Liver (tissue), 9 donors: ENCODE results near the gene DLK1. TPM values are rescaled to one million over a fixed set of nuclear protein-coding genes. Genes with fewer than 3 reads are reported as not detected.

Experiments used
- DNase-seq: peaks from one replicate; pipeline ENCODE4 v3.0.0-alpha.2; 2017; ENCODE audit warnings: low spot score
- H3K27ac ChIP-seq, 2 donors: one replicate each; pipeline ENCODE4 v1.7.0; 2013; ENCODE audit warnings: inconsistent platforms in 2 of 2, low read length in 2 of 2, control low read depth in 1 of 2, low read depth in 1 of 2, mild to moderate bottlenecking in 1 of 2
- H3K27me3 ChIP-seq, 4 donors: one replicate each; pipeline versions ENCODE4 v1.6.1 to v1.7.0; 2013; ENCODE audit warnings: low read length in 3 of 4, inconsistent platforms in 1 of 4, mild to moderate bottlenecking in 1 of 4, moderate library complexity in 1 of 4; ENCODE audit not compliant: control insufficient read depth in 4 of 4, insufficient read depth in 4 of 4
- H3K36me3 ChIP-seq, 4 donors: one replicate each; pipeline versions ENCODE4 v1.6.1 to v1.7.0; 2013; ENCODE audit warnings: low read length in 3 of 4, mild to moderate bottlenecking in 3 of 4, low read depth in 1 of 4, moderate library complexity in 1 of 4; ENCODE audit not compliant: control insufficient read depth in 4 of 4, insufficient read depth in 3 of 4
- H3K4me1 ChIP-seq, 4 donors: one replicate each; pipeline versions ENCODE4 v1.6.1 to v1.7.0; 2013; ENCODE audit warnings: low read length in 3 of 4, mild to moderate bottlenecking in 3 of 4, moderate library complexity in 1 of 4; ENCODE audit not compliant: control insufficient read depth in 4 of 4, insufficient read depth in 4 of 4
- H3K4me3 ChIP-seq, 3 donors: one replicate each; pipeline versions ENCODE4 v1.6.1 to v1.7.0; 2013; ENCODE audit warnings: low read length in 3 of 3, control low read depth in 1 of 3, low read depth in 1 of 3, mild to moderate bottlenecking in 1 of 3
- H3K9ac ChIP-seq, 2 donors: one replicate each; pipeline ENCODE4 v1.7.0; 2013; ENCODE audit warnings: low read length in 2 of 2, mild to moderate bottlenecking in 2 of 2, moderate library complexity in 2 of 2, control low read depth in 1 of 2, low read depth in 1 of 2
- H3K9me3 ChIP-seq, 4 donors: one replicate each; pipeline versions ENCODE4 v1.6.1 to v1.7.0; 2013; ENCODE audit warnings: low read length in 3 of 4; ENCODE audit not compliant: control insufficient read depth in 4 of 4
- FOXA1 ChIP-seq: IDR thresholded peaks from 2 replicates; pipeline ENCODE4 v1.6.1; 2016; ENCODE audit warnings: antibody characterized with exemption
- GABPA ChIP-seq, 2 donors: IDR thresholded peaks in 1 of 2; conservative IDR thresholded peaks in 1 of 2; 2 replicates each; pipeline ENCODE4 v1.6.1; 2016; ENCODE audit warnings: antibody characterized with exemption in 2 of 2, mild to moderate bottlenecking in 1 of 2, moderate library complexity in 1 of 2
- HNF4A ChIP-seq, 2 donors: conservative IDR thresholded peaks; 2 replicates each; pipeline ENCODE4 v1.6.1; 2016; ENCODE audit warnings: antibody characterized with exemption in 2 of 2, mild to moderate bottlenecking in 2 of 2
- HNF4G ChIP-seq: IDR thresholded peaks from 2 replicates; pipeline ENCODE4 v1.6.1; 2016; ENCODE audit warnings: antibody characterized with exemption
- JUND ChIP-seq, 2 donors: IDR thresholded peaks; 2 replicates each; pipeline ENCODE4 v1.6.1; 2016; ENCODE audit warnings: antibody characterized with exemption in 2 of 2
- NR2F2 ChIP-seq: IDR thresholded peaks from 2 replicates; pipeline ENCODE4 v1.6.1; 2016; ENCODE audit warnings: antibody characterized with exemption
- RAD21 ChIP-seq, 2 donors: IDR thresholded peaks; 2 replicates each; pipeline ENCODE4 v1.6.1; 2016; ENCODE audit warnings: antibody characterized with exemption in 2 of 2, mild to moderate bottlenecking in 2 of 2
- YY1 ChIP-seq: IDR thresholded peaks from 2 replicates; pipeline ENCODE4 v1.6.1; 2016; ENCODE audit warnings: antibody characterized with exemption, mild to moderate bottlenecking
- WGBS: extraction: QIAGEN DNeasy Blood & Tissue Kit; methylation state at CpG from one replicate; pipeline ENCODE4 v1.1.7; 2013; 5-methylcytosine and 5-hydroxymethylcytosine counted together
- polyA plus RNA-seq, 2 donors: library from polyadenylated mRNA; stranded (reverse) in 1 of 2; unstranded in 1 of 2; fragments of 200-250 nt in 1 of 2; fragments of >200 nt in 1 of 2; fragmentation: Nextera tagmentation in 1 of 2; extraction: Ambion mirVana in 1 of 2; gene quantifications; one replicate each; pipeline versions ENCODE4 v1.2.1 to v1.2.3, GENCODE V29; 2013 to 2015
- total RNA-seq, 2 donors: library from RNA; depleted of rRNA; stranded (reverse); fragments of >200 nt; gene quantifications; one replicate each; pipeline ENCODE4 v1.2.3, GENCODE V29; 2014
- TF ChIP-seq, protein P1 (sequence below): IDR thresholded peaks from 2 replicates; pipeline ENCODE4 v1.6.1; 2016; ENCODE audit warnings: antibody characterized with exemption
- TF ChIP-seq, protein P2 (sequence below): IDR thresholded peaks from 2 replicates; pipeline ENCODE4 v1.6.1; 2016; ENCODE audit warnings: antibody characterized with exemption, mild to moderate bottlenecking
- TF ChIP-seq, protein P3 (sequence below): fragments of 150-350 bp; IDR thresholded peaks from 2 replicates; pipeline ENCODE4 v1.5.1; 2017; ENCODE audit warnings: improper control_type of control experiment, low read depth, low read length; ENCODE audit not compliant: missing input control
- TF ChIP-seq, protein P4 (sequence below): IDR thresholded peaks from 2 replicates; pipeline ENCODE4 v1.6.1; 2016; ENCODE audit warnings: antibody characterized with exemption
- donor health status: healthy.
- donor health status: healthy.
- donor health status: healthy.
- donor health status: healthy.
- donor health status: healthy.

Gene DLK1
- total and polyA plus RNA-seq, 4 donors, result 0.42 to 331 (median 1.8) TPM; not detected in 1

DNA sequence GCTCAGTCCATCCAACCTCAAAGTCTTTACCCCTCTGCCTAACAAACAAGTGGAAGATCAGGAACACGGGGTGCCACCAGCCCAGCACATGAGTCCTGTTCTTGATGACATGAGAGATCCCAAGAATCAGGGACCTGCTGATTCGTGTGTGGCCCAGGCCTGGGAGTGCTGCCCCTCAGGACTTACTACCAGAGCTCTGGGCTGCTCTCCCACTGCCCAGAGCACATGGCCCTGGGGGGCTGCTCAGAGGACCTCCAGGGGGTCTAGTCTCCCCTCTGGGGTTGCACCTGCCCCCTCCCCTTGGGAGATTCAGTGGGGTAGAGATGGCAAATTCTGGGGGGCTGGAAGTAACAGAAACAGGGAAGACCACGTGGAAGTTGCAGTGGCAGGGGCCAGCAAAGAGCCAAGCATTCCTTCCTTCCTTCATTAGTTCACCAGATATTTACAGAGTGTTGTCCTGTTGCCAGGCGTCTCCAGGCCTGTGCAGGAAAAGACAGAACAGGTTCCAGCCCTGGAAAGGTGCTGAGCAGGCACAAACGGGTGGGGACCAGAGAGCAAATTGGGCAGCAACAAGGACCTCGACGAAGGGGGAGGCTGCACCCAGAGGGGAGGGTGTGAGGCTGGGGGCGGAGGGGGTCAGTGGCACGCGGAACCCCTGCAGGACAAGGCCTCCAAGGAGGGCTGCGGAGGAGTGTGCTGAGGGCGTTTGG, 54.1 kb downstream of the DLK1 start:
- Histone ChIP-seq H3K27me3 (peaks cover 0 to 2% (median 0%) of the 10 kb centered on the region in 4 donors), H3K27ac (no peak overlapping the region), H3K36me3 (no peaks in the 10 kb centered on the region), H3K4me1 (no peaks in the 10 kb centered on the region), H3K9ac (no peak overlapping the region), H3K4me3 (no peak overlapping the region), H3K9me3 (no peaks in the 10 kb centered on the region)
- 81% methylated on average over 12 of the region's 12 CpGs for WGBS
- peak; percentile 31 for DNase-seq
- no peak for TF ChIP-seq GABPA (IDR thresholded peaks at IDR 0.05 in 1 of 2, conservative IDR thresholded peaks at IDR 0.05 in 1 of 2)

DNA sequence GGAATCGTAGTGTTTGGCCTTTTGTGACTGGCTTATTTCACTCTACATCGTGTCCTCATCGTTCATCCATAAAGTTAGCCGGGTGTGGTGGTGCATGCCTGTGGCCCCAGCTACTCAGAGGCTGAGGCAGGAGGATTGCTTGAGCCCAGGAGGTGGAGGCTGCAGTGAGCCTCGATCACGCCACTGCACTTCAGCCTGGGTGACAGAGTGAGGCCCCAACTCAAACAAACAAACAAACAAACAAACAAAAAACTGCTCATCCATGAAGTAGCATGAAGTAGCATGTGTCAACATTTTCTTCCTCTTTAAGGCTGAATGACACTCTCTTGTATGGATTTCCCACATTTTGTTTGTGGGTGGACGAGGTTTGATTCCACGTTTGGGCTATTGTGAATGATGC, 55.3 kb downstream of the DLK1 start:
- Histone ChIP-seq H3K9me3 (no peaks in the 10 kb centered on the region), H3K4me3 (no peak overlapping the region), H3K27ac (no peak overlapping the region), H3K4me1 (no peaks in the 10 kb centered on the region), H3K36me3 (no peaks in the 10 kb centered on the region), H3K9ac (no peak overlapping the region), H3K27me3 (peaks cover 0 to 2% (median 0%) of the 10 kb centered on the region in 4 donors)
- WGBS, result 93% methylated on average over 8 of the region's 8 CpGs
- no peak for DNase-seq
- TF ChIP-seq YY1 (no peak), JUND (IDR thresholded peaks at IDR 0.05) (no peak)

DNA sequence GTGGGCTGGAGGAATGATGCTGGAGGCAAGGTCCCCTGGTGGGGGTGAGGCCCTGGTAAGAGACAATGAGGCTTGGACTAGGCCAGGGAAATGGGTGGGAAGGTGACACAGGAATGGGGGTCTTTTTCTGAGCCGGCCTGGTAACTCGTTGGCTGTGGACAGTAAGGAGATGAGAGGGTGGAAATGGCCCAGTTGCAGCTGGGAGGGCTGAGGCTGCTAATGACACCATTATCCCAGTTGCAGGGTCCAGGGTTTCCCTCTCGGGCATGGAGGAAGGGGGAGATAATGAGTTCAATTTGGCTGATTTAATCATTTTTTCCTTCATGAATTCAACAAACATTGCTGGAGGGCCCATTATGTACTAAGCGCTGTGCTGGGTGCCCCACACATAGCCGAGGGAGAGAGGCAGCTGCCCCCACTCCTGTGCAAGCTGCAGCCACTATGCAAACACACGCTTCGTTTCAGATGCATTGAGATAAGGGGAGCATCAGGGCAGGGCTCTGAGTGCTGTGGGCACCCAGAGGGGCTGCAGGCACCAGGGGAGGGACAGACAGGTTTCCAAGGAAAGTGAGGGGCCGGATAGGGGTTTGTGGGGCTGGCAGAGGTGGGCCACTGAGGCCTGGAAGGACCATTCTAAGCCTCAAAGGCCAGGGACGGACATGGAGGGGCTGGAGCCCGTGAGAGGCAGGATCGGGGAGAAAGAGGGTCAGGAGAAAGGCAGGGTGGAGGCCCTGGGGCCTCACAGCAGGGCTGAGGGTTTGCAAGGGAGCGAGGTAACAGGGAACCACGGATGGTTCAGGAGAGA, 56.0 kb downstream of the DLK1 start:
- peaks cover 0 to 2% (median 0%) of the 10 kb centered on the region in 4 donors for H3K27me3 ChIP-seq
- no peaks in the 10 kb centered on the region for H3K4me1 ChIP-seq
- no peak overlapping the region for H3K27ac ChIP-seq
- H3K9ac ChIP-seq, result no peak overlapping the region
- DNase-seq, result no peak
- no peaks in the 10 kb centered on the region for H3K36me3 ChIP-seq
- WGBS, result 70% methylated on average over 13 of the region's 13 CpGs
- TF ChIP-seq RAD21 (IDR thresholded peaks at IDR 0.05) (no peak), FOXA1 (no peak), HNF4A (conservative IDR thresholded peaks at IDR 0.05) (no peak), NR2F2 (no peak), YY1 (no peak), HNF4G (no peak)
- TF ChIP-seq, protein P1, sequence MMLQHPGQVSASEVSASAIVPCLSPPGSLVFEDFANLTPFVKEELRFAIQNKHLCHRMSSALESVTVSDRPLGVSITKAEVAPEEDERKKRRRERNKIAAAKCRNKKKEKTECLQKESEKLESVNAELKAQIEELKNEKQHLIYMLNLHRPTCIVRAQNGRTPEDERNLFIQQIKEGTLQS, result no peak
- TF ChIP-seq, protein P2, sequence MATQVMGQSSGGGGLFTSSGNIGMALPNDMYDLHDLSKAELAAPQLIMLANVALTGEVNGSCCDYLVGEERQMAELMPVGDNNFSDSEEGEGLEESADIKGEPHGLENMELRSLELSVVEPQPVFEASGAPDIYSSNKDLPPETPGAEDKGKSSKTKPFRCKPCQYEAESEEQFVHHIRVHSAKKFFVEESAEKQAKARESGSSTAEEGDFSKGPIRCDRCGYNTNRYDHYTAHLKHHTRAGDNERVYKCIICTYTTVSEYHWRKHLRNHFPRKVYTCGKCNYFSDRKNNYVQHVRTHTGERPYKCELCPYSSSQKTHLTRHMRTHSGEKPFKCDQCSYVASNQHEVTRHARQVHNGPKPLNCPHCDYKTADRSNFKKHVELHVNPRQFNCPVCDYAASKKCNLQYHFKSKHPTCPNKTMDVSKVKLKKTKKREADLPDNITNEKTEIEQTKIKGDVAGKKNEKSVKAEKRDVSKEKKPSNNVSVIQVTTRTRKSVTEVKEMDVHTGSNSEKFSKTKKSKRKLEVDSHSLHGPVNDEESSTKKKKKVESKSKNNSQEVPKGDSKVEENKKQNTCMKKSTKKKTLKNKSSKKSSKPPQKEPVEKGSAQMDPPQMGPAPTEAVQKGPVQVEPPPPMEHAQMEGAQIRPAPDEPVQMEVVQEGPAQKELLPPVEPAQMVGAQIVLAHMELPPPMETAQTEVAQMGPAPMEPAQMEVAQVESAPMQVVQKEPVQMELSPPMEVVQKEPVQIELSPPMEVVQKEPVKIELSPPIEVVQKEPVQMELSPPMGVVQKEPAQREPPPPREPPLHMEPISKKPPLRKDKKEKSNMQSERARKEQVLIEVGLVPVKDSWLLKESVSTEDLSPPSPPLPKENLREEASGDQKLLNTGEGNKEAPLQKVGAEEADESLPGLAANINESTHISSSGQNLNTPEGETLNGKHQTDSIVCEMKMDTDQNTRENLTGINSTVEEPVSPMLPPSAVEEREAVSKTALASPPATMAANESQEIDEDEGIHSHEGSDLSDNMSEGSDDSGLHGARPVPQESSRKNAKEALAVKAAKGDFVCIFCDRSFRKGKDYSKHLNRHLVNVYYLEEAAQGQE, result no peak
- TF ChIP-seq, protein P3, sequence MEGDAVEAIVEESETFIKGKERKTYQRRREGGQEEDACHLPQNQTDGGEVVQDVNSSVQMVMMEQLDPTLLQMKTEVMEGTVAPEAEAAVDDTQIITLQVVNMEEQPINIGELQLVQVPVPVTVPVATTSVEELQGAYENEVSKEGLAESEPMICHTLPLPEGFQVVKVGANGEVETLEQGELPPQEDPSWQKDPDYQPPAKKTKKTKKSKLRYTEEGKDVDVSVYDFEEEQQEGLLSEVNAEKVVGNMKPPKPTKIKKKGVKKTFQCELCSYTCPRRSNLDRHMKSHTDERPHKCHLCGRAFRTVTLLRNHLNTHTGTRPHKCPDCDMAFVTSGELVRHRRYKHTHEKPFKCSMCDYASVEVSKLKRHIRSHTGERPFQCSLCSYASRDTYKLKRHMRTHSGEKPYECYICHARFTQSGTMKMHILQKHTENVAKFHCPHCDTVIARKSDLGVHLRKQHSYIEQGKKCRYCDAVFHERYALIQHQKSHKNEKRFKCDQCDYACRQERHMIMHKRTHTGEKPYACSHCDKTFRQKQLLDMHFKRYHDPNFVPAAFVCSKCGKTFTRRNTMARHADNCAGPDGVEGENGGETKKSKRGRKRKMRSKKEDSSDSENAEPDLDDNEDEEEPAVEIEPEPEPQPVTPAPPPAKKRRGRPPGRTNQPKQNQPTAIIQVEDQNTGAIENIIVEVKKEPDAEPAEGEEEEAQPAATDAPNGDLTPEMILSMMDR, result no peak
- TF ChIP-seq, protein P4, sequence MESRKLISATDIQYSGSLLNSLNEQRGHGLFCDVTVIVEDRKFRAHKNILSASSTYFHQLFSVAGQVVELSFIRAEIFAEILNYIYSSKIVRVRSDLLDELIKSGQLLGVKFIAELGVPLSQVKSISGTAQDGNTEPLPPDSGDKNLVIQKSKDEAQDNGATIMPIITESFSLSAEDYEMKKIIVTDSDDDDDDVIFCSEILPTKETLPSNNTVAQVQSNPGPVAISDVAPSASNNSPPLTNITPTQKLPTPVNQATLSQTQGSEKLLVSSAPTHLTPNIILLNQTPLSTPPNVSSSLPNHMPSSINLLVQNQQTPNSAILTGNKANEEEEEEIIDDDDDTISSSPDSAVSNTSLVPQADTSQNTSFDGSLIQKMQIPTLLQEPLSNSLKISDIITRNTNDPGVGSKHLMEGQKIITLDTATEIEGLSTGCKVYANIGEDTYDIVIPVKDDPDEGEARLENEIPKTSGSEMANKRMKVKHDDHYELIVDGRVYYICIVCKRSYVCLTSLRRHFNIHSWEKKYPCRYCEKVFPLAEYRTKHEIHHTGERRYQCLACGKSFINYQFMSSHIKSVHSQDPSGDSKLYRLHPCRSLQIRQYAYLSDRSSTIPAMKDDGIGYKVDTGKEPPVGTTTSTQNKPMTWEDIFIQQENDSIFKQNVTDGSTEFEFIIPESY, result no peak
- no peak overlapping the region for H3K4me3 ChIP-seq
- no peaks in the 10 kb centered on the region for H3K9me3 ChIP-seq
